Amygdala (tissue), 56 donors: ENCODE measurements around the gene KANSL3.
"Not testable (repeated sequence)": the region's sequence is repeated elsewhere in the genome, so short reads cannot be mapped to it uniquely, and the experiment has no call there.

ENCODE experiments used
- DNase-seq, 56 donors: peaks; one replicate each; lab custom pipeline; 2025; lab: John Stamatoyannopoulos, UW

KANSL3 gene

GRCh38 chr2:96565111-96565510 is 73.0 kb downstream of the KANSL3 start:
- no peak for DNase-seq

- no peak for DNase-seq
These were observed 73.5 kb downstream of the KANSL3 start for GRCh38 chr2:96564563-96564962.

- DNase-seq = no peak
These were observed 74.1 kb downstream of the KANSL3 start for GRCh38 chr2:96564026-96564425.

- no peak for DNase-seq
These were observed 79.6 kb downstream of the KANSL3 start for GRCh38 chr2:96558485-96558884.

GRCh38 chr2:96558061-96558460 is 80.1 kb downstream of the KANSL3 start:
- DNase-seq = no peak

GRCh38 chr2:96557421-96557820 is 80.7 kb downstream of the KANSL3 start:
- DNase-seq = not testable (repeated sequence)

GRCh38 chr2:96556441-96557330 is 81.4 kb downstream of the KANSL3 start:
- no peak for DNase-seq

GRCh38 chr2:96555146-96555610 is 82.9 kb downstream of the KANSL3 start:
- no peak for DNase-seq

- peak in 42 of 56 donors; percentile 8 to 80 (median 46) for DNase-seq
These were observed 83.6 kb downstream of the KANSL3 start for GRCh38 chr2:96554293-96555145.

- not testable (repeated sequence) for DNase-seq
These were observed 84.2 kb downstream of the KANSL3 start for GRCh38 chr2:96553957-96554292.

- no peak for DNase-seq
These were observed 84.7 kb downstream of the KANSL3 start for GRCh38 chr2:96553176-96553956.

GRCh38 chr2:96552315-96553175 is 85.6 kb downstream of the KANSL3 start:
- DNase-seq = no peak

GRCh38 chr2:96551605-96552314 is 86.4 kb downstream of the KANSL3 start:
- DNase-seq = no peak

GRCh38 chr2:96550787-96551604 is 87.1 kb downstream of the KANSL3 start:
- DNase-seq = no peak

GRCh38 chr2:96549967-96550786 is 87.9 kb downstream of the KANSL3 start:
- DNase-seq = no peak

- DNase-seq = no peak
These were observed 88.7 kb downstream of the KANSL3 start for GRCh38 chr2:96549466-96549785.
